Measurements from ENCODE around the gene GABBR2.

Gene GABBR2

GRCh38 chr9:98370976-98371315, 337.8 kb downstream of the GABBR2 start:
- Histone ChIP-seq H3F3A (ENCODE audit: control insufficient read depth, insufficient read depth) (no peaks in the 10 kb centered on the region), H3K27me3 (ENCODE audit: control insufficient read depth, low read length) (no peaks in the 10 kb centered on the region), H3K4me2 (ENCODE audit: low read length) (no peak overlapping the region), H3K79me2 (ENCODE audit: control insufficient read depth, low read length) (no peaks in the 10 kb centered on the region), H3K9me3 (ENCODE audit: control insufficient read depth, insufficient read depth, low read length) (peaks cover 8% of the 10 kb centered on the region), H3K4me1 (ENCODE audit: control insufficient read depth, low read length) (peaks cover 7% of the 10 kb centered on the region), H3K9me2 (replicated peaks; ENCODE audit: control insufficient read depth, low read length) (no peaks in the 10 kb centered on the region), H3K4me3 (ENCODE audit: low read length) (no peak overlapping the region), H4K20me1 (ENCODE audit: control insufficient read depth, insufficient read depth, low read depth, low read length) (no peaks in the 10 kb centered on the region), H3K36me3 (ENCODE audit: control insufficient read depth, low read length) (no peaks in the 10 kb centered on the region), H3K27ac (ENCODE audit: low read depth, low read length) (no peak overlapping the region)
- TF ChIP-seq EZH2phosphoT487 (IDR thresholded peaks at IDR 0.05; ENCODE audit: borderline replicate concordance, low read length) = no peak
- TF ChIP-seq, protein P1, sequence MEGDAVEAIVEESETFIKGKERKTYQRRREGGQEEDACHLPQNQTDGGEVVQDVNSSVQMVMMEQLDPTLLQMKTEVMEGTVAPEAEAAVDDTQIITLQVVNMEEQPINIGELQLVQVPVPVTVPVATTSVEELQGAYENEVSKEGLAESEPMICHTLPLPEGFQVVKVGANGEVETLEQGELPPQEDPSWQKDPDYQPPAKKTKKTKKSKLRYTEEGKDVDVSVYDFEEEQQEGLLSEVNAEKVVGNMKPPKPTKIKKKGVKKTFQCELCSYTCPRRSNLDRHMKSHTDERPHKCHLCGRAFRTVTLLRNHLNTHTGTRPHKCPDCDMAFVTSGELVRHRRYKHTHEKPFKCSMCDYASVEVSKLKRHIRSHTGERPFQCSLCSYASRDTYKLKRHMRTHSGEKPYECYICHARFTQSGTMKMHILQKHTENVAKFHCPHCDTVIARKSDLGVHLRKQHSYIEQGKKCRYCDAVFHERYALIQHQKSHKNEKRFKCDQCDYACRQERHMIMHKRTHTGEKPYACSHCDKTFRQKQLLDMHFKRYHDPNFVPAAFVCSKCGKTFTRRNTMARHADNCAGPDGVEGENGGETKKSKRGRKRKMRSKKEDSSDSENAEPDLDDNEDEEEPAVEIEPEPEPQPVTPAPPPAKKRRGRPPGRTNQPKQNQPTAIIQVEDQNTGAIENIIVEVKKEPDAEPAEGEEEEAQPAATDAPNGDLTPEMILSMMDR (IDR thresholded peaks at IDR 0.05; ENCODE audit: low read depth, low read length, poor library complexity, severe bottlenecking) = no peak

- Histone ChIP-seq H3K27me3 (ENCODE audit: control insufficient read depth, low read length) (no peaks in the 10 kb centered on the region), H3K4me1 (ENCODE audit: control insufficient read depth, low read length) (peaks cover 6% of the 10 kb centered on the region), H3K9me2 (replicated peaks; ENCODE audit: control insufficient read depth, low read length) (no peaks in the 10 kb centered on the region), H3K4me2 (ENCODE audit: low read length) (no peak overlapping the region), H3K79me2 (ENCODE audit: control insufficient read depth, low read length) (no peaks in the 10 kb centered on the region), H3K36me3 (ENCODE audit: control insufficient read depth, low read length) (no peaks in the 10 kb centered on the region), H3K4me3 (ENCODE audit: low read length) (no peak overlapping the region), H3K9me3 (ENCODE audit: control insufficient read depth, insufficient read depth, low read length) (peaks cover 13% of the 10 kb centered on the region), H3F3A (ENCODE audit: control insufficient read depth, insufficient read depth) (no peaks in the 10 kb centered on the region), H3K27ac (ENCODE audit: low read depth, low read length) (no peak overlapping the region), H4K20me1 (ENCODE audit: control insufficient read depth, insufficient read depth, low read depth, low read length) (no peaks in the 10 kb centered on the region)
- TF ChIP-seq, protein P1 (IDR thresholded peaks at IDR 0.05; ENCODE audit: low read depth, low read length, poor library complexity, severe bottlenecking) = no peak
- TF ChIP-seq EZH2phosphoT487 (IDR thresholded peaks at IDR 0.05; ENCODE audit: borderline replicate concordance, low read length) = no peak
Measured at GRCh38 chr9:98370300-98370975, 338.3 kb downstream of the GABBR2 start.

DNA sequence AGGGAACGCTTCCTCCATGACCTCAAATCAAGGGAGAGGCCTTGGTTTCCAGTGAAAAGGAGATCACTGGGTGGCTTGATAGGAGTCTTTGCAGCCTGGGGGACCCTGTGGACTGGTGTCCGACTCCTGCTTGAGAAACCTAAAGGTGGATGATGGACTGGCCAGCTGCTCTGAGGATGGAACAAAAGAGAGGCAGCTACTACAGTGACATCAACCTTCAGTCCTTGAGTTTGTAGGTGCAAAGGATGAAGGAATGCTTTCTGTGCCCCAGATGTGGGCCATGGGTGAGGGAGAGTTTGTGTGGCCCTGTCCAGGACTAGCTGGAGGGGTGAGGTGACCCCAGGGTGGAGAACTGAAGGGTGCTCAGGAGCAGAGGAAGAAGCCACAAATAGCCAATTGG, 338.8 kb downstream of the GABBR2 start:
- Histone ChIP-seq H3K36me3 (ENCODE audit: control insufficient read depth, low read length) (no peaks in the 10 kb centered on the region), H3K9me2 (replicated peaks; ENCODE audit: control insufficient read depth, low read length) (no peaks in the 10 kb centered on the region), H3K4me2 (ENCODE audit: low read length) (no peak overlapping the region), H3K27ac (ENCODE audit: low read depth, low read length) (no peak overlapping the region), H4K20me1 (ENCODE audit: control insufficient read depth, insufficient read depth, low read depth, low read length) (no peaks in the 10 kb centered on the region), H3K79me2 (ENCODE audit: control insufficient read depth, low read length) (no peaks in the 10 kb centered on the region), H3F3A (ENCODE audit: control insufficient read depth, insufficient read depth) (no peaks in the 10 kb centered on the region), H3K4me1 (ENCODE audit: control insufficient read depth, low read length) (peaks cover under 1% of the 10 kb centered on the region; the same call in 1 of the 2 replicates), H3K9me3 (ENCODE audit: control insufficient read depth, insufficient read depth, low read length) (peaks cover 19% of the 10 kb centered on the region), H3K27me3 (ENCODE audit: control insufficient read depth, low read length) (no peaks in the 10 kb centered on the region), H3K4me3 (ENCODE audit: low read length) (no peak overlapping the region)
- TF ChIP-seq EZH2phosphoT487 (IDR thresholded peaks at IDR 0.05; ENCODE audit: borderline replicate concordance, low read length) = no peak
- TF ChIP-seq, protein P1 (IDR thresholded peaks at IDR 0.05; ENCODE audit: low read depth, low read length, poor library complexity, severe bottlenecking) = no peak
